ENCODE measurements around the gene PTPRS. TPM values are rescaled to one million over a fixed set of nuclear protein-coding genes. Genes with fewer than 3 reads are reported as not detected.
A peak's percentile ranks its signal among the peaks of the same experiment; 100 is the strongest.
"Not testable (repeated sequence)": the region's sequence is repeated elsewhere in the genome, so short reads cannot be mapped to it uniquely, and the experiment has no call there.

Gene PTPRS
- total RNA-seq, 1 donor from 2014 or later: 278 TPM

DNA sequence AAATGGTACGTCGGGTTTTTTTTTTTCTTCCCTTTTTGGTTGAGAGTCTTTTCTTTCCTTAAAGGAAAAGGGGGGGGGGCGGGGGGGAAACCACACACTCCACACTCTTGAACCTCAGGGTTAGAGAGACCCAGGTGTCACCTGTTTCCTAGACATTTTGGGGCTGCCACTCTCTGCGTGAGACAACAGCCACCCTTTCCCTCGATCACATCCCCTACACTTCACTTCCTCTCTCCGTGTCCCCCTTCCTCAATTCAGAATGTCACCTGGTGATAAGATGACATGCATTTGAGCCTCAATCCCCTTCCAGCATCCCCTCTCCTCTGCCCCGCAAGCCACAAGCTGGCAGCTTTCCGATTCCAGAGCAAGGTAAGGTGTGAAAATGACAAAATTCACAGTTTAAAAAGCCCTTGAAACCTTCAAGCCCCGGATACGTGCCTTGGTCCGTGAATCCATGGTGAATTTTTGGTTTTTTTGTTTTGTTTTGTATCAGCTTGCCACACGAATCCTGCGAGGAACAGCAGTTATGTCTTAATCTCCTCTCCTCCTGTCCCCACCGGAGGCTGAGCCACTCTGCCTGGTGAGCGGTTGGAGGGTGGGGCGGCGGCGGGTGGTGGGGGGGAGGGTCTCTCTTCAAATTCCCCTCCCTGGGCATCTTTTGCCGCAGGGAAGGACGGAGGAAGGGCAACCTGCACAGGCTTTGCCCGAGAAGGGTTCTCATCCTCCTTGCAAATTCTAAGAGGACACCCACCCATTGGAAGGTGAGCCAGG is 4.2 kb downstream of the PTPRS start:
- intact Hi-C loops (cut with DNase I): no loop called here
- DNase-seq (ENCODE audit: low spot score): no peak
- ATAC-seq: no peak

GRCh38 chr19:5335593-5335992 is 5.0 kb downstream of the PTPRS start:
- intact Hi-C loops (cut with DNase I): no loop called here
- DNase-seq (ENCODE audit: low spot score) (no peak), ATAC-seq (no peak)

GRCh38 chr19:5334824-5335500 is 5.7 kb downstream of the PTPRS start:
- ATAC-seq (no peak), DNase-seq (ENCODE audit: low spot score) (no peak)
- intact Hi-C loops (cut with DNase I): no loop called here

GRCh38 chr19:5334366-5334739 is 6.3 kb downstream of the PTPRS start:
- ATAC-seq (no peak), DNase-seq (ENCODE audit: low spot score) (no peak)
- intact Hi-C loops (cut with DNase I): no loop called here

GRCh38 chr19:5333581-5334365 is 6.8 kb downstream of the PTPRS start:
- ATAC-seq (no peak), DNase-seq (ENCODE audit: low spot score) (no peak)
- intact Hi-C loops (cut with DNase I): no loop called here

DNA sequence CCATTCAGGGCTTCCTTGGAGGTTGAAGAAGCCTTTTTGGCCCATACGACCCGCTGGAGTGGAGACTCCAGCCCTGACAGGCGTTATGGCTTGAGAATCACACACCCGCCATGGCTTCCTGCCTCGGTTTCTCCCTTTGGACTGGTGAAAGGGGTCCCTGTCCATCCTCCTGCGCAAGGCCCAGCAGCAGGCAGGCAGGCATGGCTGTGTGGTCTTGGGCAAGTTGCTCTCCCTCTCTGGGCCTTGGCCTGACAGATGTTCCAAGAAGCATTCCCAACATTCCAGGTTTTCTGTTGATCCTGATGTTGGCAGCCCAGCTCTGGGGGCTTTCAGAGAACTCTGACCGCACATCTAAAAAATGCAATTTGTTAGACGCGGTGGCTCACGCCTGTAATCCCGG is 8.1 kb downstream of the PTPRS start:
- intact Hi-C loops (cut with DNase I): no loop called here
- no peak for ATAC-seq

DNA sequence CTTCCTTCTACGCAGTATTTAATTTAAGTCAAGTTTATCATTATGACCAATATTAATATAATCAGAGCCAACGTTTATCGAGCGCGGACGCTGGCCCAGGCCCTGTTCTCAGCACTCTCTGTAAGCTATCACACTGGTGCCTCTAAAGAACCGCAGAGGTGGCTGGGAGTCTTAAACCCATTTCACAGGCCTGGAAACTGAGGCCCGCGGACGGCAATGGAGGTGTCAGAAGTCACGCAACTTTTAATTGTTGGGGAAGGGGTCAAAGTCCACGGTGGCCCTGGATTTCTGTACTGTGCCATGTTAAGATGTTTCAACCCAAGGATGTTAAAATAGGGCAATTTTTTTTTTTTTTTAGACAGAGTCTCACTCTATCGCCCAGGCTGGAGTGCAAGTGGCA is 8.8 kb downstream of the PTPRS start:
- DNase-seq (ENCODE audit: low spot score) (no peak), ATAC-seq (no peak)
- intact Hi-C loops (cut with DNase I): no loop called here

More for the DNA sequence above, 8.1 kb downstream of the PTPRS start:
- no peak for DNase-seq (ENCODE audit: low spot score)

DNA sequence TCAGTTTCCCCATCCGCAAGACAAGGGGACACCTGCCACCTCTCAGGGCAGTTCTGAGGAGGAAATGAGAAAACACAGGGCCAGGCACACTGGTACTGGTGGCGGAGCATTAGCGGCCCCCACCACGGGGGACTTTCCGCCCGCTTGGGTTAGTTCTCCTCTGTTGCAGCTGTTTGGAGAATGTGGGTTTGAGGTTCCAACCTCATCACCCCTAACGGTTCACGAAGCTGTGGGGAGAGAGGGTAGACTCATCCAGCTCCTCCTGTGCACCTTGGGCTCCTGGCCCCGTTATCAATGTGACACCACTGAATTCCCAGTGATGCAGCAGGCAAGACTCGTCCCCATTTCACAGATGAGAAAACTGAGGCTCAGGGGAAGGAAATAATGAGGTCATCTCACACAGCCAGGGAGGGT is 10.3 kb downstream of the PTPRS start:
- no peak for DNase-seq (ENCODE audit: low spot score)
- no peak for ATAC-seq
- intact Hi-C loops (cut with DNase I): no loop called here

GRCh38 chr19:5329141-5329540 is 11.5 kb downstream of the PTPRS start:
- DNase-seq (ENCODE audit: low spot score) (no peak), ATAC-seq (no peak)
- intact Hi-C loops (cut with DNase I): no loop called here

DNA sequence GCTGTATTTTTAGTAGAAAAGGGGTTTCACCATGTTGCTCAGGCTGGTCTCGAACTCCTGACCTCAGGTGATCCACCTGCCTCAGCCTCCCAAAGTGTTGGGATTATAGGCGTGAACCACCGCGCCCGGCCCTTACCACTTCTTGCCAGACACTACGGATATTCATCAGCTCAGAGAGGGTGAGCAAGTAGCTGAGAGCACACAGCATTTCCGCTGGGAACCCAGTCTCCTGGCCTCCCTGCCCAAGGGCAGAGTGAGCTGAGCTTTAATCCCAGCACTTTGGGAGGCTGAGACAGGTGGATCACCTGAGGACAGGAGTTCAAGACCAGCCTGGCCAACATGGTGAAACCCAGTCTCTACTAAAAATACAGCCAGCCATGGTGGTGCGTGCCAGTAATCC is 12.2 kb downstream of the PTPRS start:
- ATAC-seq; DNase-seq (ENCODE audit: low spot score); intact Hi-C loops (cut with DNase I): not testable (repeated sequence)

DNA sequence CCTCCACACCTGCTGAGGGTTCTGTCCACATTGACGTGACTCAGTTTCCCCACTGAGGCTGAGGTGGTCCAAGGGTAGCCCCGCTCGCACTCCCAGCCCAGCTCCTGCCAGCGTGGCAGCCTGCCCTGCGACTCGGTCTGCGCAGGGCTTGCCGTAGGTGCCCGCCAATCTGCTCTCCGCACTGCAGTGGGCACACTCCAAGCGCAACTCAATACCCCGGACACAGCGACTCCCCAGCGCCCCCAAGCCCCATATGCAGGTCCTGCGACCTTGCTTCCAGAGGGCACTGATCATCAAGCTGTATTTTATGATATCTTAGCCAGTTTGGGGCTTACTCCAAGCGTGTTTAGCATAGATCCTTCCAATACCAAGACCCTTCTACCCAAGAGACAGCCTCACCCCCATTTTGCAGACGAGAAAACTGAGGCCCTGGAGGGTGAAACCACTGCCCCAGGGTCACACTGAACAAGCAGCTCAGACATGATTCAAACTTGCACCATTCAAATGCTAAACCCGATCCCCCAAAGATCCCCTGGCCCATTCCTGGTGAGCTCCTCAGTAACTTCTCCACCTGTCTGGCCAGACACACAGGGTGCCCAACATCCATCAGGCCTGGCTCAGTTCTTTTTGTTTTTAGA is 13.5 kb downstream of the PTPRS start:
- intact Hi-C loops (cut with DNase I): no loop called here
- DNase-seq (ENCODE audit: low spot score): no peak
- ATAC-seq: no peak

DNA sequence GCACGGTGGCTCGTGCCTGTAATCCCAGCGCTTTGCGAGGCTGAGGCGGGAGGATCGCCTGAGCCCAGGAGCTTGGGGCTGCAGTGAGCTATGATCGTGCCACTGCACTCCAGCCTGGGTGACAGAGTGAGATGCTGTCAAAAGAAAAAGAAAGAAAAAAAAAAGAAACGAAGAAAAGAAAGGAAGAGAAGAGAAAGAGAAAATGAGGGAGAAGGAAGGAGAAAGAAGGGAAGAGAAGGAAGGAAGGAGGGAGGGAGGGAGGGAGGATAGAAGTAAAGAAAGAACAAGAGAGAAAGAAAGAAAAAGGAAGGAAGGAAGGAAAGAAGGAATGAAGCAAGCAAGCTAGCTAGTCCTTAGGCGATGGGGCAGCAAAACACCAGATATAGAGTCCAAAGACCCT is 14.1 kb downstream of the PTPRS start:
- intact Hi-C loops (cut with DNase I): no loop called here
- DNase-seq (ENCODE audit: low spot score) (no peak), ATAC-seq (no peak)

DNA sequence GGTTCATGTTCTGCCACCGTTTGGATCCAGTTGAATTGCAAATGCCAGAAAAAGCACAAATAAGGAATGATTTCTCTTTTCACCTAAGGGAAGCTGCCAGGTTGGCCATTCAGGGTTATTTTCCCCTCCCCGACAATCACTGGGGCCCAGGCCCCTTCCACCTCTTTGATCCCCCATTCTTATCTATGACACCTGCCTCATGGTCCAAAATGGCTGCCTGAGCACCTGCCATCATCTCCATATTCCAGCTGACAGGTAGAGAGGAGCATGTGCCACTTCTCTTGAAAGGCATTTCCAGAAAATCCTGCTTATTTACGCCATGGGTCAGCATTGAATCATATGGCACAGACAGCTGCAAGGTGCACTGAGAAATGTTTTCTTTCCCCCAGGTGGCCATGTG is 15.7 kb downstream of the PTPRS start:
- intact Hi-C loops (cut with DNase I): no loop called here
- ATAC-seq (no peak), DNase-seq (ENCODE audit: low spot score) (no peak)

DNA sequence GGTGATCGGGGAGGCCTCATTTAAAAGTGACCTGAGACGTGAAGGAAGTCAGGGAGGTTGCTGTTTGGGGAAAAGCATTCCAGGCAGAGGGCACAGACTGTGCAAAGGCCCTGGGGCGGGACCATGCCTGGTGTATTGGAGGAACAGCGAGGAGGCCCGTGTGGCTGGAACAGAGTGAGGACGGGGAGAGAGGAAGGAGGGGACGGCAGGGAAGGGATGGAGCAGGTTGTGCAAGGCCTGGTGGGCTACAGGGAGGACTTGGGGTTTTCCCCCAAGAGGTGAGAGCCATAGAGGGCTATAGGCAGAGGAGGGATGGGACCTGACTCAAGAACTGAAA is 17.2 kb downstream of the PTPRS start:
- ATAC-seq (no peak), DNase-seq (ENCODE audit: low spot score) (no peak)
- intact Hi-C loops (cut with DNase I): no loop called here

GRCh38 chr19:5321851-5322681 is 18.5 kb downstream of the PTPRS start:
- intact Hi-C loops (cut with DNase I): no loop called here
- peak; percentile 55 for ATAC-seq
- no peak for DNase-seq (ENCODE audit: low spot score)

GRCh38 chr19:5321066-5321642 is 19.5 kb downstream of the PTPRS start:
- no peak for DNase-seq (ENCODE audit: low spot score)
- no peak for ATAC-seq
- intact Hi-C loops (cut with DNase I): no loop called here

GRCh38 chr19:5319516-5319915 is 21.1 kb downstream of the PTPRS start:
- DNase-seq (ENCODE audit: low spot score) (no peak), ATAC-seq (no peak)
- intact Hi-C loops (cut with DNase I): no loop called here

DNA sequence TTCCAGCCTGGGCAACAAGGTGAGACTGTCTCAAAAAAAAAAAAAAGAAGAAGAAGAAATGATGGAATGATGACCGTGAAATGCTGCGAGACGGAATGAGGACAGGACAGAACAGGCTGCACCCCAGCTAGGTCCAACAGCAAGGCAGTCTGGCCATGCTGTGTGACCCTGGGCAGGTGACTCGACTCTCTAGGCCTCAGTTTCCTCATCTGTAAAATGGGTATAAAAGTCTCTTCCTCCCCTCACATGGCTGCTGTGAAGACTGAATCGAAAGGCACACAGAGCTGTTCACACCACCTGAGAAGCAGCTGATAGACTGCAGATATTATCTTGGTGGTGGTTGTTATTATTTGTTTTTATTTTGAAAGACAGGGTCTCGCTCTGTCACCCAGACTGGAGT is 22.3 kb downstream of the PTPRS start:
- ATAC-seq: no peak
- intact Hi-C loops (cut with DNase I): no loop called here
- DNase-seq (ENCODE audit: low spot score): no peak

- intact Hi-C loops (cut with DNase I): no loop called here
- no peak for DNase-seq (ENCODE audit: low spot score)
- ATAC-seq: no peak
These were observed 23.3 kb downstream of the PTPRS start for GRCh38 chr19:5317321-5317720.

Measured in sciatic nerve (tissue), 2 donors.